Measurements from ENCODE around the gene C4orf36.

Gene C4orf36

GRCh38 chr4:86891762-86892635, at the start of gene C4orf36:
Gene C4orf36 (minus strand): TSS chr4:86892422. CDS start chr4:86891520, 902 bp downstream.
- Histone ChIP-seq H3K27me3 (ENCODE audit: insufficient read depth, low read depth, severe bottlenecking) (no peaks in the 10 kb centered on the region), H3K27ac (peak within 1 kb of the TSS; percentile 67), H3K4me3 (ENCODE audit: low read depth, low read length) (peak within 1 kb of the TSS; percentile 63), H3K9me3 (ENCODE audit: severe bottlenecking) (no peaks in the 10 kb centered on the region), H3K36me3 (no peaks in the 10 kb centered on the region)
- no peak for TF ChIP-seq CTCF (IDR thresholded peaks at IDR 0.05; ENCODE audit: low read depth, low read length)
- peak; percentile 77 for DNase-seq

DNA sequence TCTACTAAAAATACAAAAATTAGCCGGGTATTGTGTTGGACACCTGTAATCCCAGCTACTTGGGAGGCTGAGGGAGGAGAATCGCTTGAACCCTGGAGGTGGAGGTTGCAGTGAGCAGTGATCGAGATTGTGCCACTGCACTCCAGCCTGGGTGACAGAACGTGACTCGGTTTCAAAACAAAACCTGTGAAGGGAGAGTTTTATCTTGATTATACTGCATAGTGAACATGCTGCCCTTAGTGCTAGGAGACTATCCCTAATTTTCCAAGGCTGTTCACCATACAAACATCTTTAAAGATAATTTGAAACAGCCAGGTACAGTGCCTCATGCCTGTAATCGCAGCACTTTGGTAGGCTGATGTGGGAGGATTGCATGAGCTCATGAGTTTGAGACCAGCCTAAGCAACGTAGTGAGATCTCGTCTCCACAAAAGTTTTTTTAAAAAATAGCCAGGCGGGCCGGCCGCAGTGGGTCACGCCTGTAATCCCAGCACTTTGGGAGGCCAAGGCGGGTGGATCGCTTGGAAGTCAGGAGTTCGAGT, 48.8 kb upstream of the C4orf36 start:
- Histone ChIP-seq H3K36me3 (no peaks in the 10 kb centered on the region), H3K4me3 (ENCODE audit: low read depth, low read length) (no peak overlapping the region), H3K9me3 (ENCODE audit: severe bottlenecking) (no peaks in the 10 kb centered on the region), H3K27me3 (ENCODE audit: insufficient read depth, low read depth, severe bottlenecking) (no peaks in the 10 kb centered on the region), H3K27ac (no peak overlapping the region)
- TF ChIP-seq CTCF (IDR thresholded peaks at IDR 0.05; ENCODE audit: low read depth, low read length): no peak
- no peak for DNase-seq

- no peaks in the 10 kb centered on the region for H3K36me3 ChIP-seq
- H3K4me3 ChIP-seq (ENCODE audit: low read depth, low read length): no peak overlapping the region
- TF ChIP-seq CTCF (IDR thresholded peaks at IDR 0.05; ENCODE audit: low read depth, low read length): no peak
- H3K27ac ChIP-seq: no peak overlapping the region
- no peak for DNase-seq
- no peaks in the 10 kb centered on the region for H3K27me3 ChIP-seq (ENCODE audit: insufficient read depth, low read depth, severe bottlenecking)
- no peaks in the 10 kb centered on the region for H3K9me3 ChIP-seq (ENCODE audit: severe bottlenecking)
Observed at GRCh38 chr4:86939729-86940575, 47.7 kb upstream of the C4orf36 start.

- DNase-seq: no peak
- Histone ChIP-seq H3K4me3 (ENCODE audit: low read depth, low read length) (no peak overlapping the region), H3K9me3 (ENCODE audit: severe bottlenecking) (no peaks in the 10 kb centered on the region), H3K36me3 (no peaks in the 10 kb centered on the region), H3K27ac (no peak overlapping the region), H3K27me3 (ENCODE audit: insufficient read depth, low read depth, severe bottlenecking) (no peaks in the 10 kb centered on the region)
- TF ChIP-seq CTCF (IDR thresholded peaks at IDR 0.05; ENCODE audit: low read depth, low read length): no peak
Observed at GRCh38 chr4:86938771-86939520, 46.7 kb upstream of the C4orf36 start.
